Measurements from ENCODE around the gene CNTN6.

- no peak for TF ChIP-seq CTCF (IDR thresholded peaks at IDR 0.05 in 8 of 11, conservative IDR thresholded peaks at IDR 0.05 in 3 of 11)
- TF ChIP-seq POLR2AphosphoS5 (IDR thresholded peaks at IDR 0.05) = no peak
- no peak for TF ChIP-seq POLR2A (IDR thresholded peaks at IDR 0.05)
These were observed 103.1 kb downstream of the CNTN6 start for GRCh38 chr3:1195947-1196346.

Measured in spleen (tissue), 7 donors.